K562 (cell line): ENCODE measurements around the gene PACSIN2. TPM values are rescaled to one million over a fixed set of nuclear protein-coding genes. Genes with fewer than 3 reads are reported as not detected.

Experiments
- ATAC-seq: fragments of 200-7000 bp; cut with Tn5 transposase; 3 replicates; pipeline ENCODE4 v1.9.1; 2020; ENCODE audit warnings: moderate library complexity
- BruUV-seq: library from RNA; stranded (reverse); fragments of 400-500 nt; replicated peaks from 2 replicates; lab custom pipeline; 2021; lab: Mats Ljungman, UMichigan
- CTCF ChIA-PET: fragments of 300-600 bp; formaldehyde crosslinking; extraction: SDS; loops from one replicate; lab custom pipeline; 2021; ENCODE audit warnings: low intra/inter-chr PET ratio; lab: Yijun Ruan, JAX
- POLR2A ChIA-PET: fragments of 300-600, 350-650 bp; sonication (Branson Sonifier 250); formaldehyde crosslinking; extraction: SDS; loops from one replicate; lab custom pipeline; 2021; ENCODE audit warnings: antibody characterized with exemption, inconsistent platforms; lab: Yijun Ruan, JAX
- DNase-seq, 4 experiments: peaks; one replicate each; pipeline versions ENCODE4 v3.0.0 to v3.0.0-alpha.2; 2011 to 2018; ENCODE audit warnings: low spot score in 3 of 4, mixed read lengths in 3 of 4; ENCODE audit errors: extremely low read depth in 1 of 4
- FAIRE-seq: peaks from 2 replicates; lab custom pipeline; 2011; peaks lifted over from hg19 to GRCh38; lab: Jason Lieb, UNC
- H2AFZ ChIP-seq: 2 replicates; pipeline ENCODE4 v1.6.0; 2011; ENCODE audit warnings: low read depth, low read length, control low read depth, inconsistent platforms
- H3K27ac ChIP-seq: fragments of 200-600 bp; 3 replicates; pipeline ENCODE4 v1.8.0; 2011; ENCODE audit warnings: low read depth, mild to moderate bottlenecking, control low read depth, inconsistent platforms, low read length, moderate library complexity, mixed read lengths; ENCODE audit errors: extremely low read depth
- H3K27me3 ChIP-seq, 2 experiments: fragments of 300-600 bp in 1 of 2; 2 replicates in 1 of 2; 3 replicates in 1 of 2; pipeline versions ENCODE4 v1.6.0 to v1.8.0; 2011; ENCODE audit warnings: inconsistent platforms in 2 of 2, low read length in 2 of 2, mild to moderate bottlenecking in 1 of 2, mixed read lengths in 1 of 2, moderate library complexity in 1 of 2; ENCODE audit not compliant: control insufficient read depth in 2 of 2, insufficient read depth in 2 of 2
- H3K36me3 ChIP-seq: fragments of 300-600 bp; 3 replicates; pipeline ENCODE4 v1.8.0; 2011; ENCODE audit warnings: mild to moderate bottlenecking, low read length, inconsistent platforms; ENCODE audit not compliant: control insufficient read depth, insufficient read depth
- H3K4me1 ChIP-seq, 2 experiments: fragments of 200-600 bp in 1 of 2; replicated peaks in 1 of 2; 2 replicates in 1 of 2; 3 replicates in 1 of 2; pipeline versions ENCODE4 v1.5.1 to v1.8.0; 2011; ENCODE audit warnings: inconsistent platforms in 2 of 2, low read length in 2 of 2, mild to moderate bottlenecking in 1 of 2, mixed read lengths in 1 of 2, moderate library complexity in 1 of 2; ENCODE audit not compliant: control insufficient read depth in 2 of 2, insufficient read depth in 2 of 2
- H3K4me2 ChIP-seq: 2 replicates; pipeline ENCODE4 v1.6.1; 2011; ENCODE audit warnings: low read length, control low read depth, inconsistent platforms, mixed read lengths; ENCODE audit not compliant: insufficient read depth
- H3K4me3 ChIP-seq: fragments of 200-600 bp; sonication (generic), shearing (Covaris generic); 2 replicates; pipeline ENCODE4 v1.5.1; 2016; ENCODE audit warnings: control low read depth, inconsistent platforms
- H3K79me2 ChIP-seq: fragments of 200-600 bp; 3 replicates; pipeline ENCODE4 v1.8.0; 2011; ENCODE audit warnings: low read length, inconsistent platforms; ENCODE audit not compliant: control insufficient read depth, insufficient read depth
- H3K9ac ChIP-seq, 2 experiments: 2 replicates each; pipeline versions ENCODE4 v1.6.0 to v1.6.1; 2011; ENCODE audit warnings: low read depth in 2 of 2, low read length in 2 of 2, control low read depth in 1 of 2, inconsistent platforms in 1 of 2, mild to moderate bottlenecking in 1 of 2, mixed read lengths in 1 of 2; ENCODE audit not compliant: insufficient read depth in 1 of 2
- H3K9me1 ChIP-seq: one replicate; pipeline ENCODE4 v1.6.0; 2011; ENCODE audit warnings: inconsistent platforms, mild to moderate bottlenecking, low read length, moderate library complexity; ENCODE audit not compliant: control insufficient read depth, insufficient read depth
- H3K9me3 ChIP-seq: replicated peaks from 2 replicates; pipeline ENCODE4 v1.5.1; 2011; ENCODE audit warnings: low read depth, low read length, inconsistent platforms; ENCODE audit not compliant: control insufficient read depth, insufficient read depth
- H4K20me1 ChIP-seq: replicated peaks from 2 replicates; pipeline ENCODE4 v1.6.1; 2011; ENCODE audit warnings: low read length, inconsistent platforms, mixed read lengths; ENCODE audit not compliant: control insufficient read depth, insufficient read depth
- ARHGAP35 ChIP-seq: fragments of 450-650 bp; IDR thresholded peaks from 2 replicates; pipeline ENCODE4 v1.6.1; 2018; ENCODE audit not compliant: partially characterized antibody
- ATF1 ChIP-seq, 2 experiments: fragments of 450-650 bp in 1 of 2; IDR thresholded peaks; 2 replicates each; pipeline ENCODE4 v1.6.1; 2016; ENCODE audit warnings: missing compliant biosample characterization in 1 of 2, missing genetic modification characterization in 1 of 2
- CHD1 ChIP-seq: fragments of 200-600 bp; sonication (generic); IDR thresholded peaks from one replicate; pipeline ENCODE4 v1.6.1; 2012; ENCODE audit warnings: mild to moderate bottlenecking, moderate library complexity, low read length, inconsistent platforms
- KDM5B ChIP-seq: fragments of 200-600 bp; sonication (generic); IDR thresholded peaks from 2 replicates; pipeline ENCODE4 v1.6.1; 2012; ENCODE audit warnings: low read depth, mild to moderate bottlenecking, moderate library complexity, low read length, control low read depth, inconsistent platforms; ENCODE audit not compliant: insufficient replicate concordance
- MTA2 ChIP-seq: fragments of 450-650 bp; IDR thresholded peaks from 2 replicates; pipeline ENCODE4 v1.6.1; 2016; ENCODE audit warnings: low read depth
- RNF219 ChIP-seq: fragments of 250-450 bp; sonication (Bioruptor Pico); IDR thresholded peaks from 2 replicates; pipeline ENCODE4 v1.5.0; 2022; ENCODE audit warnings: mild to moderate bottlenecking
- SMARCC2 ChIP-seq: fragments of 450-650 bp; IDR thresholded peaks from 2 replicates; pipeline ENCODE4 v1.6.1; 2017; ENCODE audit warnings: antibody characterized with exemption, moderate library complexity, mild to moderate bottlenecking, low read depth
- SPI1 ChIP-seq: IDR thresholded peaks from 2 replicates; pipeline ENCODE4 v1.6.1; 2011; ENCODE audit warnings: low read depth, low read length, control low read depth, borderline replicate concordance
- ZFP30 ChIP-seq: fragments of 250-450 bp; sonication (Bioruptor Pico); IDR thresholded peaks from 2 replicates; pipeline ENCODE4 v1.8.0; 2022; ENCODE audit warnings: moderate library complexity, mild to moderate bottlenecking, inconsistent platforms, borderline replicate concordance
- ZNF282 ChIP-seq: sonication (generic); formaldehyde crosslinking; IDR thresholded peaks from 2 replicates; pipeline ENCODE4 v1.8.1; 2023; ENCODE audit warnings: missing genetic modification reagents
- ZNF592 ChIP-seq: fragments of 450-650 bp; IDR thresholded peaks from 2 replicates; pipeline ENCODE4 v1.6.1; 2017; ENCODE audit warnings: antibody characterized with exemption, mild to moderate bottlenecking
- WGBS: fragments of 100-300 bp; shearing (Covaris generic); methylation state at CpG from one replicate; pipeline ENCODE4 v1.1.6; 2016; ENCODE audit warnings: low coverage, mixed read lengths; ENCODE audit not compliant: insufficient coverage; ENCODE audit errors: missing lambda C conversion rate; 5-methylcytosine and 5-hydroxymethylcytosine counted together
- in situ Hi-C: fragments of 300-500 bp; cut with MboI; formaldehyde crosslinking; loops from 4 replicates; pipeline ENCODE4 v1.15.0; 2018; ENCODE audit warnings: inconsistent platforms, mixed read lengths
- intact Hi-C: fragments of 100-400 bp; cut with micrococcal nuclease; formaldehyde crosslinking; loops from 2 replicates; pipeline ENCODE4 v1.14.2; 2022
- polyA plus RNA-seq, 8 experiments: library from polyadenylated mRNA; depleted of rRNA in 4 of 8; stranded (reverse) in 5 of 8; unstranded in 3 of 8; fragments of >200 nt; fragmentation: Nextera tagmentation in 2 of 8; fragmentation: Illumina TruSeq in 1 of 8; extraction: Ambion mirVana in 2 of 8; extraction: Trizol in 1 of 8; gene quantifications; 2 replicates each; pipeline versions ENCODE4 v1.2.1 to v1.2.3, GENCODE V29; 2011 to 2014; ENCODE audit warnings: inconsistent platforms in 1 of 8, missing spikeins in 1 of 8
- total RNA-seq, 7 experiments: library from RNA; depleted of rRNA in 6 of 7; stranded (reverse); fragments of >200 nt in 6 of 7; fragmentation: Illumina TruSeq in 2 of 7; extraction: Trizol in 2 of 7; gene quantifications; 2 replicates each; pipeline versions ENCODE4 v1.2.1 to v1.2.3, GENCODE V29; 2011 to 2021; ENCODE audit warnings: low replicate concordance in 1 of 7

The PACSIN2 gene
- total and polyA plus RNA-seq, 9 of the 15 experiments (the other 6 are each of a cell fraction or from before 2014, with no cell fraction given) = 0.45 to 45.1 (median 23.9) TPM

GRCh38 chr22:42881298-42881697, 133.7 kb downstream of the PACSIN2 start:
- Histone ChIP-seq H3K79me2 (no peaks in the 10 kb centered on the region), H3K36me3 (peaks cover 55% of the 10 kb centered on the region; the same call in 2 of the 3 replicates), H3K9me1 (no peaks in the 10 kb centered on the region), H3K27ac (no peak overlapping the region), H3K9ac (no peak overlapping the region; a peak in 1 of 4 replicates), H4K20me1 (no peaks in the 10 kb centered on the region), H3K9me3 (no peaks in the 10 kb centered on the region), H3K4me2 (no peak overlapping the region), H3K4me1 (no peaks in the 10 kb centered on the region), H2AFZ (no peak overlapping the region), H3K27me3 (no peaks in the 10 kb centered on the region), H3K4me3 (no peak overlapping the region)
- ATAC-seq = no peak
- ChIA-PET POLR2A (interaction anchor here (1.6 kb wide), 1 partner anchor 12 kb away, joined by 4 read pairs; no protein-coding TSS in a partner anchor), CTCF (no interaction called here)
- intact Hi-C loops = no loop called here
- no peak for FAIRE-seq
- no TSS peak for BruUV-seq
- in situ Hi-C loops = no loop called here
- no peak for DNase-seq
- TF ChIP-seq MTA2 (no peak), SMARCC2 (no peak), CHD1 (no peak), ZNF282 (CRISPR knock-in tag) (no peak), KDM5B (no peak), ARHGAP35 (no peak), ZFP30 (CRISPR knock-in tag) (no peak), ATF1 (CRISPR knock-in tag; IDR thresholded peaks at IDR 0.05) (no peak), ATF1 (tag; IDR thresholded peaks at IDR 0.05) (no peak), ZNF592 (no peak), SPI1 (no peak), RNF219 (CRISPR knock-in tag) (no peak)
- 89% methylated on average over 7 of the region's 12 CpGs for WGBS
